ENCODE data around the gene UCP3. TPM values are rescaled to one million over a fixed set of nuclear protein-coding genes. Genes with fewer than 3 reads are reported as not detected.

Gene UCP3
- total RNA-seq, 1 experiment from 2014 or later, result 1.2 TPM

DNA sequence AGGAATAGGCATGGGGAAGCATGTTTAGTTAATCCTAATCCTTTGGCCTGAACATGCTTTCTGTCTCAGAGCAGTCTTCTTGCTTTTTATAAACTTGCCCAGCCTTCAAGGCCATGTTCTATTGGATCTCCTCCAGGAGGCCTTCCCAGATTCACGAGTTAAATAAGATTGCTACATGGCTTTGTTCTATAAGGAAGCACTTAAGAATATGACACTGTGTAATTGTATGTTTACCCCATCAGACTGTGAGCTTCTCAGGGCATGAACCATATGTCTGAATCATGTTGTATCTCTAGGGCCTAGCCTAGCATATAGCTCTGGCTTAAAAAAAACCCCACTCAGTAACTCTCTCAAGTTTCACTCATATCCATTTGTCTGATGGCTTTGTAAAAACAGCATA lies 26.4 kb upstream of the UCP3 start:
- Histone ChIP-seq H3K4me1 (ENCODE audit: insufficient read depth, low read length) (peaks cover 28% of the 10 kb centered on the region), H3K27me3 (ENCODE audit: low read length) (no peaks in the 10 kb centered on the region), H4K20me1 (ENCODE audit: low read length) (no peaks in the 10 kb centered on the region), H3K4me3 (ENCODE audit: low read length) (no peak overlapping the region), H3K9me3 (ENCODE audit: low read length) (no peaks in the 10 kb centered on the region), H3K36me3 (ENCODE audit: low read depth, low read length) (peaks cover 37% of the 10 kb centered on the region), H3K9ac (ENCODE audit: low read length) (no peak overlapping the region; the same call in 1 of the 2 replicates), H3K9me2 (replicated peaks; ENCODE audit: low read length) (no peaks in the 10 kb centered on the region), H3K27ac (ENCODE audit: low read length) (peak overlapping the region; percentile 66), H3K4me2 (ENCODE audit: low read length) (no peak overlapping the region), H3F3A (ENCODE audit: low read length, unreplicated experiment) (no peaks in the 10 kb centered on the region), H2AFZ (ENCODE audit: low read length) (no peak overlapping the region), H3K79me2 (ENCODE audit: low read length) (no peaks in the 10 kb centered on the region)
- CTCF ChIA-PET, result interaction anchor here (0.6 kb wide), 2 partner anchors 9 to 21 kb away, joined by 3 to 6 read pairs; no protein-coding TSS in a partner anchor
- TF ChIP-seq EZH2phosphoT487 (IDR thresholded peaks at IDR 0.05; ENCODE audit: borderline replicate concordance, low read length) (no peak), EZH2 (IDR thresholded peaks at IDR 0.05; ENCODE audit: low read length, unreplicated experiment) (no peak)
- TF ChIP-seq, protein P1, sequence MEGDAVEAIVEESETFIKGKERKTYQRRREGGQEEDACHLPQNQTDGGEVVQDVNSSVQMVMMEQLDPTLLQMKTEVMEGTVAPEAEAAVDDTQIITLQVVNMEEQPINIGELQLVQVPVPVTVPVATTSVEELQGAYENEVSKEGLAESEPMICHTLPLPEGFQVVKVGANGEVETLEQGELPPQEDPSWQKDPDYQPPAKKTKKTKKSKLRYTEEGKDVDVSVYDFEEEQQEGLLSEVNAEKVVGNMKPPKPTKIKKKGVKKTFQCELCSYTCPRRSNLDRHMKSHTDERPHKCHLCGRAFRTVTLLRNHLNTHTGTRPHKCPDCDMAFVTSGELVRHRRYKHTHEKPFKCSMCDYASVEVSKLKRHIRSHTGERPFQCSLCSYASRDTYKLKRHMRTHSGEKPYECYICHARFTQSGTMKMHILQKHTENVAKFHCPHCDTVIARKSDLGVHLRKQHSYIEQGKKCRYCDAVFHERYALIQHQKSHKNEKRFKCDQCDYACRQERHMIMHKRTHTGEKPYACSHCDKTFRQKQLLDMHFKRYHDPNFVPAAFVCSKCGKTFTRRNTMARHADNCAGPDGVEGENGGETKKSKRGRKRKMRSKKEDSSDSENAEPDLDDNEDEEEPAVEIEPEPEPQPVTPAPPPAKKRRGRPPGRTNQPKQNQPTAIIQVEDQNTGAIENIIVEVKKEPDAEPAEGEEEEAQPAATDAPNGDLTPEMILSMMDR (conservative IDR thresholded peaks at IDR 0.05; ENCODE audit: low read depth, low read length), result no peak
- ATAC-seq (peak; percentile 42), DNase-seq (peak; percentile 46)
- intact Hi-C loops (cut with micrococcal nuclease), result no loop called here
- POLR2A ChIA-PET (ENCODE audit: unreplicated experiment), result no interaction called here
- BruUV-seq (replicated peaks), result no TSS peak

DNA sequence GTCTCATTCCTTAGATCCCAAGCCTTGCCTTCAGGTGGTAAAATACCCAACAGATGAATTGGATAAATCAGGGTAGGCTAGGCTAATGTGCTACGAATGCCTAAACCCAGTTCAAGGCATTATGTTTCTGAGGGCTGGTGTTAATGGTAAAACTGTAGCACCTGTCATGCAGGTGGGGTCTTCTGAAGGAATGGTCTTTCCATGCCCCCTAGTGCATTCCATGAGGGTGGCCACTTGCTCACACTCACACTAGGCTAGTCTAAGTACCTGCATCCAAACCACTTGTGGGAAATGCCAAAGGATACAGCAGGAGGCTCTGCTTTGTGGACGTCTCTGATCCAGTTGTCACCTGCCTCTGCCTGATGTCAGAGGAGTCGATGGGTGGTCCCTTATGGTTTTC lies 24.2 kb upstream of the UCP3 start:
- no peaks in the 10 kb centered on the region for H3K27me3 ChIP-seq (ENCODE audit: low read length)
- no peak overlapping the region for H3K4me3 ChIP-seq (ENCODE audit: low read length)
- no peaks in the 10 kb centered on the region for H4K20me1 ChIP-seq (ENCODE audit: low read length)
- no peak for TF ChIP-seq EZH2phosphoT487 (IDR thresholded peaks at IDR 0.05; ENCODE audit: borderline replicate concordance, low read length)
- TF ChIP-seq EZH2 (IDR thresholded peaks at IDR 0.05; ENCODE audit: low read length, unreplicated experiment), result no peak
- TF ChIP-seq, protein P1 (conservative IDR thresholded peaks at IDR 0.05; ENCODE audit: low read depth, low read length), result no peak
- H3K9ac ChIP-seq (ENCODE audit: low read length), result no peak overlapping the region
- ATAC-seq (no peak), DNase-seq (no peak)
- no peaks in the 10 kb centered on the region for H3K9me3 ChIP-seq (ENCODE audit: low read length)
- no peaks in the 10 kb centered on the region for H3K79me2 ChIP-seq (ENCODE audit: low read length)
- intact Hi-C loops (cut with micrococcal nuclease), result no loop called here
- no peaks in the 10 kb centered on the region for H3F3A ChIP-seq (ENCODE audit: low read length, unreplicated experiment)
- peaks cover 28% of the 10 kb centered on the region for H3K4me1 ChIP-seq (ENCODE audit: insufficient read depth, low read length)
- H3K27ac ChIP-seq (ENCODE audit: low read length), result no peak overlapping the region
- H3K36me3 ChIP-seq (ENCODE audit: low read depth, low read length), result peaks cover 27% of the 10 kb centered on the region
- H3K4me2 ChIP-seq (ENCODE audit: low read length), result no peak overlapping the region
- ChIA-PET CTCF (no interaction called here), POLR2A (ENCODE audit: unreplicated experiment) (no interaction called here)
- H2AFZ ChIP-seq (ENCODE audit: low read length), result no peak overlapping the region
- BruUV-seq (replicated peaks), result no TSS peak
- no peaks in the 10 kb centered on the region for H3K9me2 ChIP-seq (replicated peaks; ENCODE audit: low read length)

- DNase-seq, result no peak
- CTCF ChIA-PET, result no interaction called here
- POLR2A ChIA-PET (ENCODE audit: unreplicated experiment), result no interaction called here
These were observed 22.1 kb upstream of the UCP3 start for GRCh38 chr11:74030723-74031676.

More at GRCh38 chr11:74030723-74031676, 22.1 kb upstream of the UCP3 start:
- Histone ChIP-seq H3K79me2 (ENCODE audit: low read length) (no peaks in the 10 kb centered on the region), H3K27ac (ENCODE audit: low read length) (no peak overlapping the region), H3K4me1 (ENCODE audit: insufficient read depth, low read length) (peaks cover 27% of the 10 kb centered on the region), H3K36me3 (ENCODE audit: low read depth, low read length) (peaks cover 19% of the 10 kb centered on the region), H3K9me2 (replicated peaks; ENCODE audit: low read length) (no peaks in the 10 kb centered on the region), H3K4me3 (ENCODE audit: low read length) (no peak overlapping the region), H3K27me3 (ENCODE audit: low read length) (no peaks in the 10 kb centered on the region), H4K20me1 (ENCODE audit: low read length) (no peaks in the 10 kb centered on the region), H3K9ac (ENCODE audit: low read length) (no peak overlapping the region), H3F3A (ENCODE audit: low read length, unreplicated experiment) (peaks cover 3% of the 10 kb centered on the region), H3K9me3 (ENCODE audit: low read length) (no peaks in the 10 kb centered on the region), H3K4me2 (ENCODE audit: low read length) (no peak overlapping the region), H2AFZ (ENCODE audit: low read length) (no peak overlapping the region)
- ATAC-seq, result no peak
- TF ChIP-seq, protein P1 (conservative IDR thresholded peaks at IDR 0.05; ENCODE audit: low read depth, low read length), result no peak
- TF ChIP-seq EZH2phosphoT487 (IDR thresholded peaks at IDR 0.05; ENCODE audit: borderline replicate concordance, low read length) (no peak), EZH2 (IDR thresholded peaks at IDR 0.05; ENCODE audit: low read length, unreplicated experiment) (no peak)
- no TSS peak for BruUV-seq (replicated peaks)
- intact Hi-C loops (cut with micrococcal nuclease), result no loop called here

Measured in PC-3 (cell line).